ENCODE measurements around the gene MYL7. TPM values are rescaled to one million over a fixed set of nuclear protein-coding genes. Genes with fewer than 3 reads are reported as not detected.
A peak's percentile ranks its signal among the peaks of the same experiment; 100 is the strongest.

MYL7 gene
- polyA plus RNA-seq, 6 donors from 2014 or later = not detected

DNA sequence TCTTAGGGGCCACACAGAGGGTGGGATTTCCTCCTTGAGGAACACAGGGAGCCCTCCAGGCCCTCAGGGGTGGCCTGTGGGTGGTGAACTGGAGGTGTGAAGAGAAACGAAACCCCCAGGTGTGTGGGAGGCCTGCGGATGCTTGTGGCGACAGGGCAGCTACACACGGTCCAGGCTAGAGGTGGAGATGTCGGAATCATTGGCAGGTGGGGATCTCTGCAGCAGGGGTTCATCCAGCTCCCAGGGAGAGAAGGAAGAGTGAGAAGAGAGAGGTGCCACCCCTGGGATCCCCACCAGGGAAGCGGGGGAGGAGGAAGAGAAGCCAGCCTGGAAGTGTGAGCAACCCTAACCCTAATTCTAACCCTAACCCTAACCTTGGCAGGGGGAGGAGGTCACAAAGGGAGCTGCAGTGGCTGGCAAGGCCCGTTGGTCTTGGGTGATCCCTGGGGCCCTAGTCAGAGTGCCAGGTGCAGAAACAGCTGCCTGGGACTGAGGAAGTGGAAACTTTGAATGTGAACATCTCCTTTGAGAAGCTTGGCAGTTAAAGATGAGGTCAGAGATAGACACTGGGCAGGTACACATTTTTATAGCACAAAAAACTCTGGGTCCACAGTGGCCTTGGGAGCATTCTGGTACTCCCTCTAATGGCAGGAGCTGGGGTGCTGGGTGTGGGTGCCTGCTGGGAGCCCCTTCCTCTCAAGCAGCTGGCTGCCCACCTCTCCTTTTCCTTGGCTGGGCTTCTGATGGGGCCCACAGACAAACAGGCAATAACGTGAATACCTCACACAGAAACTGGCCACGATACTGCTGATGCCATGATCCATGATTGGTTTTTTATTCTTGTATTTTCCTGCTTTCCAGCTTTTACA is 43.8 kb downstream of the MYL7 start:
- Mint-ChIP-seq H3K36me3 (no peaks in the 10 kb centered on the region), H3K27me3 (no peaks in the 10 kb centered on the region), H3K4me1 (peaks cover 58 to 65% (median 60%) of the 10 kb centered on the region in 3 donors), H3K27ac (peak overlapping the region; percentile 69 to 95 (median 86)), H3K4me3 (peak overlapping the region in 7 of 8 donors; percentile 25 to 82 (median 63)), H3K9me3 (no peaks in the 10 kb centered on the region)
- ATAC-seq (ENCODE audit: low read depth in 2 of 2) (peak; percentile 93 to 94), DNase-seq (peak; percentile 69)

DNA sequence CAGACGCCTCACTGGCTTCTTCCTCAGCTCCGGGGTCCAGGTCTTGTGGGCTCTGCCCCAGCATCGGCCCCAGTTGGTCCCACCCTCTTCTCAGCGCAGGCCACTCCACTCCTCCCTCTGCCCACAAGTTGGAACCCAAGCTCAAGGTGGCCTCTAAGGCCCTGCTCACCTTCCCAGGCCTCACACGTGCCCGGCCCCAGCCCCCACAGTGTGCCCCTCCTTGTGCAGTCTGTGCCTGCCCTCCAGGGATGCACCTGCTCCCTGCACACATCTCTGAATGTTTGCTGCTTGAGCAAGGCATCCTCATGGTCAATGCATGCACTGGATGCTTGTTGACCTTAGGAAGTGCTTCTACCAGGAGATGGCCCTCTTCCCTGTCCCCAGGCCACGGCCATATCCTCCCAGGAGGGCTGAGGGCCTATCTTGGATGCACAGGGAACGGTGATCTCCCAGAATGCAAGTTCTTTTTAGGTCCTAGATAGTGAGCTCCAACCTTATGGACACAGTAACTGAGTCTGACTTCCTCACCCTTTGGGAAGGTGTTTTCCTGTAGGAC is 44.7 kb downstream of the MYL7 start:
- Mint-ChIP-seq H3K9me3 (no peaks in the 10 kb centered on the region), H3K36me3 (no peaks in the 10 kb centered on the region), H3K27ac (peak overlapping the region in 5 of 6 donors; percentile 77 to 95 (median 88)), H3K4me1 (peaks cover 53 to 58% (median 58%) of the 10 kb centered on the region in 3 donors), H3K27me3 (no peaks in the 10 kb centered on the region), H3K4me3 (peak overlapping the region in 5 of 8 donors; percentile 27 to 81 (median 73))
- ATAC-seq (ENCODE audit: low read depth in 2 of 2) = no peak
- DNase-seq = no peak

DNA sequence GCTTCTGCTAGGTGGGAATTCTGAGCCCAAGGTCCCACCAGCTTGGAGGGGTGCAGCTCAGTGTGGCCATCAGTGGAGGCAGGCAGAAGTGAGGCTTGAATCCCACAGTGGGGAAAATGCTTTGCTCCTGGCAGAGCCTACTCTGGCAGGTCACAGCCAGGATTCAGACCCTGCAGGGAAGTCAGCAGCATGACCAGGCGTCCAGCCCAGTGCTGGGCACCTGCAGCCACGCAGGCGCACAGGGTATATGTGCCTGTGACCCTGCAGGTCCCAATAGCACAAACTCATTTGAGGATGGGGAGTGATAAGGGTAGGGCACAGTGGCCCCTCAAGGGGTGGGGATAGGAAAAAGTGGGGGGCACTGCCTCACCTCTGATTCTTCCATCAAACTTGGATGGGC is 45.4 kb downstream of the MYL7 start:
- Mint-ChIP-seq H3K36me3 (no peaks in the 10 kb centered on the region), H3K4me3 (no peak overlapping the region), H3K27me3 (no peaks in the 10 kb centered on the region), H3K4me1 (peaks cover 47 to 52% (median 52%) of the 10 kb centered on the region in 3 donors), H3K9me3 (peaks cover 0 to under 1% (median 0%) of the 10 kb centered on the region in 7 donors), H3K27ac (peak overlapping the region in 2 of 6 donors; percentile 11 to 83)
- ATAC-seq (ENCODE audit: low read depth in 2 of 2) = no peak
- DNase-seq = no peak

DNA sequence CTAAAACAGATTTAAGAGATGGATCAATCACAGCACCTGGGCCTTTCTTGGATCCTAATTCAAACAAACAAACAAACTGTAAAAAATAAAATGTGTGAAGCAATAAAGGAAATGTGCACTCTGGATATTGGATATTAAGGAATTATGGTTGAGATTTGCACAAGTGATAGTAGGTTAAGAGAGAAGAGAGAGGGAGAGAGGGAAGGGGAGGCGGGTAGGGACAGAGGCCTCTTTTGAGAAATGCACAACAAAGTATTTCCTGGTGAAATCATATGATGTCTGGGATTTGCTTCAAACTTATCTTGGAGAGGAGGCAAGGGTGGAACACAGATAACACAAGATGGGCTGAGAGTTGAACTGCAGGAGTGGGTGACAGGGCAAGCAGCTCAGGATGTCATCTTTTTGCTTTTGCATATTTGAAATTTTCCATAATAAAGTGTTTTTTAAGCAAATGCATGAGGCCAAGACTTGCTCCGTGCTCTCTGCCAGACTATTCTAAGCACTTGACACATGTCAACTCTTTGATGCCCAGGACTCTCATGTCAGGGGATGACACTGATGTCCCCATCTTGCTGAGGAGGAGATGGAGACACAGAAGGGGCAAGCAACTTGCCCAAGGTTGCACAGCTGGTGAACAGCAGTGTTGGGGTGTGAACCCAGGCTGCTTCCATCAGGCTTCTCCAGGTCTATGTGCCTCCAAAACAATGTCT is 46.1 kb downstream of the MYL7 start:
- H3K4me1 Mint-ChIP-seq = peaks cover 40 to 45% (median 44%) of the 10 kb centered on the region in 3 donors
- peaks cover 0 to 1% (median 0%) of the 10 kb centered on the region in 7 donors for H3K9me3 Mint-ChIP-seq
- H3K27me3 Mint-ChIP-seq = no peaks in the 10 kb centered on the region
- DNase-seq (no peak), ATAC-seq (ENCODE audit: low read depth in 2 of 2) (no peak)
- H3K4me3 Mint-ChIP-seq = peak overlapping the region in 2 of 8 donors; percentile 4 to 73
- no peaks in the 10 kb centered on the region for H3K36me3 Mint-ChIP-seq
- peak overlapping the region in 2 of 6 donors; percentile 1 to 71 for H3K27ac Mint-ChIP-seq

DNA sequence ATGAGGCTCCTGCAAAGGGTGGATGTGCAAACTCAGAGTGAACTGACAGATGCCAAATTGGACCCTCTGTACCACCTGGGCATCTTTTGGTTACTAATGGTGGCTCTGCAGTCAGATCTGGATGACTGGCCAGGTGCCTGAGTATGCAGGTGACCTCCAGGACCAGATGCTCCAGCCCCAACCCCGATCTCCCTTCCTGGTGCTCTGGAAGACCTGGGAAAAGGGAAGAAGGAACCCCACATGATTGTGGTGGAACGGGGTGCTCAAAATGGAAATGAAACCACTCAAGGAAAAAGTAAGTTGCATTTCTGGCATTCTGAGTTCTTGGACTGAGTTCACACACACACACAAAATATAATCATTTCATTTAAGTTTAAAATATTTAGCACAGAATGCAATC is 46.8 kb downstream of the MYL7 start:
- H3K27me3 Mint-ChIP-seq = no peaks in the 10 kb centered on the region
- no peaks in the 10 kb centered on the region for H3K36me3 Mint-ChIP-seq
- no peak for ATAC-seq (ENCODE audit: low read depth in 2 of 2)
- no peak overlapping the region for H3K27ac Mint-ChIP-seq
- peaks cover 39 to 44% (median 40%) of the 10 kb centered on the region in 3 donors for H3K4me1 Mint-ChIP-seq
- peaks cover 0 to 1% (median 0%) of the 10 kb centered on the region in 7 donors for H3K9me3 Mint-ChIP-seq
- DNase-seq = no peak
- peak overlapping the region in 3 of 8 donors; percentile 16 to 50 (median 44) for H3K4me3 Mint-ChIP-seq

DNA sequence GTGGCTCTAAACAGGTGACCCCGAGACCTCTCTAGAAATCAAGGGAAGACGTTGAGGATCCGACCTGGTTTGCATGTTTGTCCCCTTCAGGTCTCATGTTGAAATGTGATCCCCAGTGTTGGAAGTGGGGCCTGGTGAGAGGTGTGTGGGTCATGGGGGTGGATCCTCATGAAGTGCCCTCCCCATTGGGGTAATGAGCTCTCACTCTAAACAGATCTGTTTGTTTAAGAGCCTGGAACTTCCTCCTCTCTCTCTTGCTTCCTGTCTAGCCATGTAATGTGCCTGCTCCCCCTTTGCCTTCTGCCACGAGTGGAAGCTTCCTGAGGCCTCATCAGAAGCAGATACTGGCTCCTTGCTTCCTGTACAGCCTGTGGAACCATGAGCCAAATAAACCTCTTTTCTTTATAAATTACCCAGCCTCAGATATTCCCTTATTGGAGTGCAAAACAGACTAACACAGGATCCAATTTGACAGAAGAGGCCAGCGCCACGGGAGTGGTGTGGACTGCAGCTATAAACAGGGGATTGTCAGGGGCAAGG is 48.0 kb downstream of the MYL7 start:
- H3K4me1 Mint-ChIP-seq = peaks cover 37 to 44% (median 40%) of the 10 kb centered on the region in 3 donors
- peaks cover 0 to 1% (median 0%) of the 10 kb centered on the region in 7 donors for H3K9me3 Mint-ChIP-seq
- no peak for ATAC-seq (ENCODE audit: low read depth in 2 of 2)

More for the DNA sequence above, 48.0 kb downstream of the MYL7 start:
- Mint-ChIP-seq H3K27me3 (no peaks in the 10 kb centered on the region), H3K36me3 (no peaks in the 10 kb centered on the region), H3K4me3 (no peak overlapping the region), H3K27ac (peak overlapping the region in 3 of 6 donors; percentile 65 to 77 (median 72))
- DNase-seq = no peak

Other genes starting within 250 kb of the MYL7 start
- gene URGCP, start 234.7 kb downstream of the MYL7 start, polyA plus RNA-seq (ENCODE audit: low read depth in 6 of 6) = 10 to 100 TPM; 13.5 to 24.0 (median 21.2) TPM
- 10 to 100 TPM in 4 of 6 donors, 1 to 10 TPM in 2; 7.8 to 20.8 (median 11.1) TPM for gene UBE2D4, start 214.9 kb downstream of the MYL7 start, polyA plus RNA-seq (ENCODE audit: low read depth in 6 of 6)
- under 1 TPM in 3 of 6 donors, not detected in 3; 0.16 to 0.31 (median 0.17) TPM for gene SPDYE1, start 143.4 kb downstream of the MYL7 start, polyA plus RNA-seq (ENCODE audit: low read depth in 6 of 6)
- 100 to 1,000 TPM; 226 to 512 (median 348) TPM for gene DBNL, start 96.6 kb downstream of the MYL7 start, polyA plus RNA-seq (ENCODE audit: low read depth in 6 of 6)
- gene PGAM2, start 75.8 kb downstream of the MYL7 start, polyA plus RNA-seq (ENCODE audit: low read depth in 6 of 6) = not detected
- gene POLM, start 58.8 kb downstream of the MYL7 start, polyA plus RNA-seq (ENCODE audit: low read depth in 6 of 6) = 10 to 100 TPM; 26.3 to 53.0 (median 31.4) TPM
- gene AEBP1, start 37.0 kb downstream of the MYL7 start, polyA plus RNA-seq (ENCODE audit: low read depth in 6 of 6) = 10 to 100 TPM in 1 of 6 donors, 1 to 10 TPM in 5; 1.9 to 18.5 (median 4.1) TPM
- 100 to 1,000 TPM in 2 of 6 donors, 10 to 100 TPM in 4; 80.6 to 128 (median 88.6) TPM for gene POLD2, start 17.8 kb downstream of the MYL7 start, polyA plus RNA-seq (ENCODE audit: low read depth in 6 of 6)
- gene GCK, start 48.1 kb upstream of the MYL7 start, polyA plus RNA-seq (ENCODE audit: low read depth in 6 of 6) = 1 to 10 TPM in 2 of 6 donors, under 1 TPM in 4; 0.29 to 4.5 (median 0.45) TPM
- 10 to 100 TPM; 21.5 to 41.9 (median 31.0) TPM for gene YKT6, start 59.6 kb upstream of the MYL7 start, polyA plus RNA-seq (ENCODE audit: low read depth in 6 of 6)
- not detected for gene CAMK2B, start 184.3 kb upstream of the MYL7 start, polyA plus RNA-seq (ENCODE audit: low read depth in 6 of 6)

All from naive B cell (primary cell).